Measurements from ENCODE around the gene TEX2.

TEX2 gene

GRCh38 chr17:64256913-64257807 is 5.9 kb downstream of the TEX2 start:
- no peak overlapping the region for H4K5ac ChIP-seq (ENCODE audit: low read length)
- H3K79me2 ChIP-seq (ENCODE audit: control insufficient read depth, insufficient read depth, low read length) = peaks cover 1% of the 10 kb centered on the region
- H3K9ac ChIP-seq (ENCODE audit: low read length) = no peak overlapping the region
- H3K4me3 ChIP-seq (ENCODE audit: low read length) = no peak overlapping the region
- H3K27me3 ChIP-seq (ENCODE audit: insufficient read depth, low read length, poor library complexity) = peaks cover 2% of the 10 kb centered on the region
- H3K23ac ChIP-seq (ENCODE audit: low read length) = no peak overlapping the region
- no peaks in the 10 kb centered on the region for H3K36me3 ChIP-seq (ENCODE audit: control insufficient read depth, insufficient read depth, low read length)
- WGBS (ENCODE audit: extremely low coverage, insufficient coverage, low lambda C conversion rate) = no CpG with 5 or more reads among the region's 9 CpGs
- H2BK5ac ChIP-seq (ENCODE audit: low read length) = no peak overlapping the region
- no peak overlapping the region for H2BK15ac ChIP-seq (replicated peaks; ENCODE audit: low read depth)
- no peak overlapping the region for H2AK5ac ChIP-seq (ENCODE audit: low read length)
- H3K18ac ChIP-seq (ENCODE audit: low read length) = no peak overlapping the region
- DNase-seq = no peak
- no peak overlapping the region for H3K27ac ChIP-seq (ENCODE audit: low read depth, low read length)
- no peak overlapping the region for H3K4me2 ChIP-seq (ENCODE audit: low read length)
- no peak overlapping the region for H4K8ac ChIP-seq (ENCODE audit: low read depth, low read length)
- H3K4ac ChIP-seq (ENCODE audit: low read depth, low read length) = no peak overlapping the region
- no peak overlapping the region for H2BK120ac ChIP-seq (ENCODE audit: low read depth, low read length)
- H3K56ac ChIP-seq (ENCODE audit: low read length) = no peak overlapping the region
- H3K4me1 ChIP-seq (ENCODE audit: control insufficient read depth, low read depth, low read length) = peaks cover 5% of the 10 kb centered on the region
- peaks cover 11% of the 10 kb centered on the region for H3K79me1 ChIP-seq (ENCODE audit: low read length)

GRCh38 chr17:64255764-64256163 is 7.3 kb downstream of the TEX2 start:
- H2BK120ac ChIP-seq (ENCODE audit: low read depth, low read length) = no peak overlapping the region
- no peak overlapping the region for H3K9ac ChIP-seq (ENCODE audit: low read length)
- no peak overlapping the region for H2BK5ac ChIP-seq (ENCODE audit: low read length)
- H3K4me1 ChIP-seq (ENCODE audit: control insufficient read depth, low read depth, low read length) = no peaks in the 10 kb centered on the region
- H3K18ac ChIP-seq (ENCODE audit: low read length) = no peak overlapping the region
- peaks cover 1% of the 10 kb centered on the region for H3K79me2 ChIP-seq (ENCODE audit: control insufficient read depth, insufficient read depth, low read length)
- no peak overlapping the region for H3K4me3 ChIP-seq (ENCODE audit: low read length)
- H3K27ac ChIP-seq (ENCODE audit: low read depth, low read length) = no peak overlapping the region
- no peak for DNase-seq
- H3K4me2 ChIP-seq (ENCODE audit: low read length) = no peak overlapping the region
- H3K79me1 ChIP-seq (ENCODE audit: low read length) = peaks cover 7% of the 10 kb centered on the region
- H2AK5ac ChIP-seq (ENCODE audit: low read length) = no peak overlapping the region
- H3K4ac ChIP-seq (ENCODE audit: low read depth, low read length) = no peak overlapping the region
- no peaks in the 10 kb centered on the region for H3K36me3 ChIP-seq (ENCODE audit: control insufficient read depth, insufficient read depth, low read length)
- no peak overlapping the region for H2BK15ac ChIP-seq (replicated peaks; ENCODE audit: low read depth)
- H4K5ac ChIP-seq (ENCODE audit: low read length) = no peak overlapping the region
- no peaks in the 10 kb centered on the region for H3K27me3 ChIP-seq (ENCODE audit: insufficient read depth, low read length, poor library complexity)
- peak overlapping the region; percentile 1 for H3K23ac ChIP-seq (ENCODE audit: low read length)
- H3K56ac ChIP-seq (ENCODE audit: low read length) = no peak overlapping the region
- WGBS (ENCODE audit: extremely low coverage, insufficient coverage, low lambda C conversion rate) = no CpG with 5 or more reads among the region's 6 CpGs
- no peak overlapping the region for H4K8ac ChIP-seq (ENCODE audit: low read depth, low read length)

GRCh38 chr17:64254755-64255154 is 8.3 kb downstream of the TEX2 start:
- no CpG with 5 or more reads among the region's 2 CpGs for WGBS (ENCODE audit: extremely low coverage, insufficient coverage, low lambda C conversion rate)
- Histone ChIP-seq H3K79me1 (ENCODE audit: low read length) (peaks cover 5% of the 10 kb centered on the region), H3K4ac (ENCODE audit: low read depth, low read length) (no peak overlapping the region), H3K9ac (ENCODE audit: low read length) (no peak overlapping the region), H3K23ac (ENCODE audit: low read length) (no peak overlapping the region), H3K4me1 (ENCODE audit: control insufficient read depth, low read depth, low read length) (no peaks in the 10 kb centered on the region), H2AK5ac (ENCODE audit: low read length) (no peak overlapping the region), H3K4me2 (ENCODE audit: low read length) (no peak overlapping the region), H4K5ac (ENCODE audit: low read length) (no peak overlapping the region), H3K79me2 (ENCODE audit: control insufficient read depth, insufficient read depth, low read length) (no peaks in the 10 kb centered on the region), H2BK15ac (replicated peaks; ENCODE audit: low read depth) (no peak overlapping the region), H2BK120ac (ENCODE audit: low read depth, low read length) (no peak overlapping the region), H4K8ac (ENCODE audit: low read depth, low read length) (no peak overlapping the region), H3K36me3 (ENCODE audit: control insufficient read depth, insufficient read depth, low read length) (no peaks in the 10 kb centered on the region), H2BK5ac (ENCODE audit: low read length) (no peak overlapping the region), H3K4me3 (ENCODE audit: low read length) (no peak overlapping the region), H3K27me3 (ENCODE audit: insufficient read depth, low read length, poor library complexity) (peaks cover 2% of the 10 kb centered on the region), H3K18ac (ENCODE audit: low read length) (no peak overlapping the region), H3K27ac (ENCODE audit: low read depth, low read length) (no peak overlapping the region), H3K56ac (ENCODE audit: low read length) (no peak overlapping the region)
- no peak for DNase-seq

GRCh38 chr17:64253470-64253869 is 9.6 kb downstream of the TEX2 start:
- H2BK120ac ChIP-seq (ENCODE audit: low read depth, low read length) = no peak overlapping the region
- no peak overlapping the region for H3K27ac ChIP-seq (ENCODE audit: low read depth, low read length)
- no peak for DNase-seq
- peaks cover 2% of the 10 kb centered on the region for H3K27me3 ChIP-seq (ENCODE audit: insufficient read depth, low read length, poor library complexity)
- no peak overlapping the region for H2BK15ac ChIP-seq (replicated peaks; ENCODE audit: low read depth)
- H3K4me3 ChIP-seq (ENCODE audit: low read length) = no peak overlapping the region
- no peak overlapping the region for H3K4me2 ChIP-seq (ENCODE audit: low read length)
- H3K79me1 ChIP-seq (ENCODE audit: low read length) = peaks cover 5% of the 10 kb centered on the region
- H3K4me1 ChIP-seq (ENCODE audit: control insufficient read depth, low read depth, low read length) = no peaks in the 10 kb centered on the region
- H3K4ac ChIP-seq (ENCODE audit: low read depth, low read length) = no peak overlapping the region
- H2AK5ac ChIP-seq (ENCODE audit: low read length) = no peak overlapping the region
- WGBS (ENCODE audit: extremely low coverage, insufficient coverage, low lambda C conversion rate) = no CpG with 5 or more reads among the region's 5 CpGs
- no peak overlapping the region for H4K8ac ChIP-seq (ENCODE audit: low read depth, low read length)
- H3K23ac ChIP-seq (ENCODE audit: low read length) = no peak overlapping the region
- H3K9ac ChIP-seq (ENCODE audit: low read length) = no peak overlapping the region
- H4K5ac ChIP-seq (ENCODE audit: low read length) = no peak overlapping the region
- no peak overlapping the region for H3K56ac ChIP-seq (ENCODE audit: low read length)
- no peak overlapping the region for H2BK5ac ChIP-seq (ENCODE audit: low read length)
- no peak overlapping the region for H3K18ac ChIP-seq (ENCODE audit: low read length)
- H3K79me2 ChIP-seq (ENCODE audit: control insufficient read depth, insufficient read depth, low read length) = no peaks in the 10 kb centered on the region
- H3K36me3 ChIP-seq (ENCODE audit: control insufficient read depth, insufficient read depth, low read length) = no peaks in the 10 kb centered on the region

GRCh38 chr17:64252831-64253230 is 10.2 kb downstream of the TEX2 start:
- Histone ChIP-seq H3K79me1 (ENCODE audit: low read length) (peaks cover 5% of the 10 kb centered on the region), H3K4me2 (ENCODE audit: low read length) (no peak overlapping the region), H3K27me3 (ENCODE audit: insufficient read depth, low read length, poor library complexity) (peaks cover 2% of the 10 kb centered on the region), H2BK5ac (ENCODE audit: low read length) (no peak overlapping the region), H3K27ac (ENCODE audit: low read depth, low read length) (no peak overlapping the region), H3K4ac (ENCODE audit: low read depth, low read length) (no peak overlapping the region), H4K5ac (ENCODE audit: low read length) (no peak overlapping the region), H3K23ac (ENCODE audit: low read length) (no peak overlapping the region), H3K56ac (ENCODE audit: low read length) (no peak overlapping the region), H3K79me2 (ENCODE audit: control insufficient read depth, insufficient read depth, low read length) (no peaks in the 10 kb centered on the region), H2BK120ac (ENCODE audit: low read depth, low read length) (no peak overlapping the region), H4K8ac (ENCODE audit: low read depth, low read length) (no peak overlapping the region), H3K18ac (ENCODE audit: low read length) (no peak overlapping the region), H2BK15ac (replicated peaks; ENCODE audit: low read depth) (no peak overlapping the region), H3K36me3 (ENCODE audit: control insufficient read depth, insufficient read depth, low read length) (no peaks in the 10 kb centered on the region), H3K4me3 (ENCODE audit: low read length) (no peak overlapping the region), H2AK5ac (ENCODE audit: low read length) (no peak overlapping the region), H3K9ac (ENCODE audit: low read length) (no peak overlapping the region), H3K4me1 (ENCODE audit: control insufficient read depth, low read depth, low read length) (no peaks in the 10 kb centered on the region)
- WGBS (ENCODE audit: extremely low coverage, insufficient coverage, low lambda C conversion rate) = no CpG with 5 or more reads among the region's 1 CpG
- peak; percentile 30 for DNase-seq
